ENCODE results near the gene PRR14. TPM values are rescaled to one million over a fixed set of nuclear protein-coding genes. Genes with fewer than 3 reads are reported as not detected.
A peak's percentile ranks its signal among the peaks of the same experiment; 100 is the strongest.

The PRR14 gene
- total RNA-seq, 3 donors from 2014 or later (not counting 1 experiment from before 2014, with no cell fraction given) = 81.0 to 110 (median 101) TPM

GRCh38 chr16:30656388-30656787 is 5.6 kb downstream of the PRR14 start:
- no peaks in the 10 kb centered on the region for H3K36me3 Mint-ChIP-seq
- no peak for TF ChIP-seq CTCF (IDR thresholded peaks at IDR 0.05)
- ATAC-seq (no peak), DNase-seq (no peak)
- WGBS (ENCODE audit: insufficient coverage) = 97% methylated on average over 8 of the region's 8 CpGs
- Histone ChIP-seq H3K36me3 (ENCODE audit: control insufficient read depth, insufficient read depth, low read length) (peaks cover 52% of the 10 kb centered on the region), H3K27ac (ENCODE audit: low read length) (peak overlapping the region; percentile 88), H3K27me3 (ENCODE audit: control insufficient read depth, insufficient read depth, low read length) (no peaks in the 10 kb centered on the region), H3K4me3 (ENCODE audit: low read length) (no peak overlapping the region), H3K9me3 (ENCODE audit: control insufficient read depth, insufficient read depth, low read length) (no peaks in the 10 kb centered on the region), H3K4me1 (ENCODE audit: control insufficient read depth, insufficient read depth, low read length) (peaks cover 42% of the 10 kb centered on the region)
- H3K9me3 Mint-ChIP-seq = no peaks in the 10 kb centered on the region
- peak overlapping the region; percentile 98 to 99 for H3K27ac Mint-ChIP-seq
- intact Hi-C loops (cut with micrococcal nuclease) = loop anchor here (5.0 kb wide), 1 partner anchor 84 kb away; the partner anchor contains the start of gene ZNF688
- H3K27me3 Mint-ChIP-seq (ENCODE audit: low read depth in 2 of 2) = no peaks in the 10 kb centered on the region
- no peak overlapping the region for H3K4me3 Mint-ChIP-seq
- peaks cover 37 to 56% of the 10 kb centered on the region in 2 donors for H3K4me1 Mint-ChIP-seq

GRCh38 chr16:30656974-30657865 is 6.5 kb downstream of the PRR14 start:
- WGBS (ENCODE audit: insufficient coverage) = 45% methylated on average over 31 of the region's 32 CpGs

GRCh38 chr16:30657866-30658730 is 7.3 kb downstream of the PRR14 start, which contains the start of gene FBRS:
Gene FBRS (plus strand): TSS chr16:30658431. CDS start chr16:30659519, 1,088 bp downstream.
- Histone ChIP-seq H3K9me3 (ENCODE audit: control insufficient read depth, insufficient read depth, low read length) (no peaks in the 10 kb centered on the region), H3K27ac (ENCODE audit: low read length) (peak within 1 kb of the TSS; percentile 99), H3K4me1 (ENCODE audit: control insufficient read depth, insufficient read depth, low read length) (peaks cover 39% of the 10 kb centered on the region), H3K4me3 (ENCODE audit: low read length) (peak within 1 kb of the TSS; percentile 97), H3K27me3 (ENCODE audit: control insufficient read depth, insufficient read depth, low read length) (no peaks in the 10 kb centered on the region), H3K36me3 (ENCODE audit: control insufficient read depth, insufficient read depth, low read length) (peaks cover 61% of the 10 kb centered on the region)
- peak; percentile 99 to 100 for DNase-seq
- Mint-ChIP-seq H3K27ac (peak within 1 kb of the TSS; percentile 98 to 99), H3K9me3 (no peaks in the 10 kb centered on the region), H3K36me3 (peaks cover 4% of the 10 kb centered on the region), H3K4me1 (peaks cover 38 to 52% of the 10 kb centered on the region in 2 donors), H3K27me3 (ENCODE audit: low read depth in 2 of 2) (no peaks in the 10 kb centered on the region), H3K4me3 (peak within 1 kb of the TSS; percentile 98)
- TF ChIP-seq CTCF (IDR thresholded peaks at IDR 0.05) = peak; percentile 77
- intact Hi-C loops (cut with micrococcal nuclease) = loop anchor here (1.0 to 5.0 kb wide), 5 partner anchors 8 to 264 kb away; partner anchors contain the start of genes PRR14, ZNF688 and ZNF764
- ATAC-seq = peak; percentile 72 to 86 (median 74)
- under 1% methylated on average over 86 of the region's 86 CpGs for WGBS (ENCODE audit: insufficient coverage)

More at GRCh38 chr16:30656974-30657865, 6.5 kb downstream of the PRR14 start:
- no peak for DNase-seq
- Histone ChIP-seq H3K27me3 (ENCODE audit: control insufficient read depth, insufficient read depth, low read length) (no peaks in the 10 kb centered on the region), H3K27ac (ENCODE audit: low read length) (peak overlapping the region; percentile 88), H3K36me3 (ENCODE audit: control insufficient read depth, insufficient read depth, low read length) (peaks cover 60% of the 10 kb centered on the region), H3K4me1 (ENCODE audit: control insufficient read depth, insufficient read depth, low read length) (peaks cover 43% of the 10 kb centered on the region), H3K4me3 (ENCODE audit: low read length) (peak overlapping the region; percentile 48), H3K9me3 (ENCODE audit: control insufficient read depth, insufficient read depth, low read length) (no peaks in the 10 kb centered on the region)
- Mint-ChIP-seq H3K27me3 (ENCODE audit: low read depth in 2 of 2) (no peaks in the 10 kb centered on the region), H3K4me3 (peak overlapping the region; percentile 98), H3K9me3 (no peaks in the 10 kb centered on the region), H3K36me3 (no peaks in the 10 kb centered on the region), H3K4me1 (peaks cover 38 to 57% of the 10 kb centered on the region in 2 donors), H3K27ac (peak overlapping the region; percentile 98 to 99)
- no peak for ATAC-seq
- TF ChIP-seq CTCF (IDR thresholded peaks at IDR 0.05) = no peak
- intact Hi-C loops (cut with micrococcal nuclease) = loop anchor here (5.0 kb wide), 1 partner anchor 85 kb away; the partner anchor contains the start of gene ZNF688
